IPS DF 6.9 (cell line): ENCODE results near the gene KRTAP5-5.
"Not testable (repeated sequence)": the region's sequence is repeated elsewhere in the genome, so short reads cannot be mapped to it uniquely, and the experiment has no call there.

Source experiments
- DNase-seq: peaks from one replicate; pipeline ENCODE4 v3.0.0-alpha.2; 2013; ENCODE audit warnings: low read depth, low spot score
- H3K27ac ChIP-seq: one replicate; pipeline ENCODE4 v1.5.1; 2013; ENCODE audit warnings: low read length, control low read depth
- H3K27me3 ChIP-seq: 2 replicates; pipeline ENCODE4 v1.6.1; 2013; ENCODE audit warnings: mild to moderate bottlenecking, low read length; ENCODE audit not compliant: control insufficient read depth, insufficient read depth
- H3K36me3 ChIP-seq: 2 replicates; pipeline ENCODE4 v1.6.1; 2013; ENCODE audit warnings: low read length; ENCODE audit not compliant: control insufficient read depth, insufficient read depth
- H3K4me1 ChIP-seq: 2 replicates; pipeline ENCODE4 v1.6.1; 2013; ENCODE audit warnings: low read length; ENCODE audit not compliant: control insufficient read depth, insufficient read depth
- H3K4me3 ChIP-seq: 2 replicates; pipeline ENCODE4 v1.5.1; 2013; ENCODE audit warnings: mild to moderate bottlenecking, low read length
- H3K9me3 ChIP-seq: 2 replicates; pipeline ENCODE4 v1.6.1; 2013; ENCODE audit warnings: low read length, inconsistent platforms; ENCODE audit not compliant: control insufficient read depth, insufficient read depth
- WGBS: extraction: QIAGEN DNeasy Blood & Tissue Kit; methylation state at CpG from one replicate; pipeline ENCODE4 v1.1.7; 2013; ENCODE audit warnings: mixed read lengths, missing lambda C conversion rate; ENCODE audit not compliant: insufficient read length, insufficient coverage; 5-methylcytosine and 5-hydroxymethylcytosine counted together

The KRTAP5-5 gene

GRCh38 chr11:1596576-1597121, 32.9 kb upstream of the KRTAP5-5 start:
- H3K4me1 ChIP-seq, H3K27me3 ChIP-seq, H3K4me3 ChIP-seq, H3K36me3 ChIP-seq, H3K27ac ChIP-seq, H3K9me3 ChIP-seq, DNase-seq: not testable (repeated sequence)
- WGBS, result no CpG with 5 or more reads among the region's 19 CpGs

GRCh38 chr11:1597331-1597993, 32.1 kb upstream of the KRTAP5-5 start:
- no peaks in the 10 kb centered on the region for H3K27me3 ChIP-seq
- H3K9me3 ChIP-seq, result no peaks in the 10 kb centered on the region
- no peak overlapping the region for H3K4me3 ChIP-seq
- H3K27ac ChIP-seq, result no peak overlapping the region
- H3K4me1 ChIP-seq, result 0 out of 2 replicates have a peak, but pooled peaks cover 1% of the 10 kb centered on the region
- H3K36me3 ChIP-seq, result no peaks in the 10 kb centered on the region
- WGBS, result no CpG with 5 or more reads among the region's 10 CpGs
- DNase-seq, result no peak

GRCh38 chr11:1597994-1598380, 31.6 kb upstream of the KRTAP5-5 start, which contains the start of gene KRTAP5-2:
Gene KRTAP5-2, minus strand, starts transcription at chr11:1598294. Its CDS starts 44 bp downstream, at chr11:1598250.
- Histone ChIP-seq H3K4me1 (0 out of 2 replicates have a peak, but pooled peaks cover 1% of the 10 kb centered on the region), H3K36me3 (no peaks in the 10 kb centered on the region), H3K27ac (no peak within 1 kb of the TSS), H3K9me3 (no peaks in the 10 kb centered on the region), H3K4me3 (no peak within 1 kb of the TSS), H3K27me3 (no peaks in the 10 kb centered on the region)
- no peak for DNase-seq
- no CpG with 5 or more reads among the region's 4 CpGs for WGBS

GRCh38 chr11:1598406-1598805, 31.2 kb upstream of the KRTAP5-5 start:
- H3K27ac ChIP-seq, H3K4me3 ChIP-seq, DNase-seq, H3K9me3 ChIP-seq, H3K4me1 ChIP-seq, H3K27me3 ChIP-seq, H3K36me3 ChIP-seq: not testable (repeated sequence)
- WGBS, result 100% methylated on average over 1 of the region's 3 CpGs

- Histone ChIP-seq H3K27ac (no peak overlapping the region), H3K27me3 (no peaks in the 10 kb centered on the region), H3K4me1 (0 out of 2 replicates have a peak, but pooled peaks cover 1% of the 10 kb centered on the region), H3K9me3 (no peaks in the 10 kb centered on the region), H3K4me3 (no peak overlapping the region), H3K36me3 (no peaks in the 10 kb centered on the region)
- no CpG with 5 or more reads among the region's 6 CpGs for WGBS
- no peak for DNase-seq
Observed at GRCh38 chr11:1598816-1599215, 30.8 kb upstream of the KRTAP5-5 start.

GRCh38 chr11:1600626-1601025, 28.9 kb upstream of the KRTAP5-5 start:
- no CpG with 5 or more reads among the region's 5 CpGs for WGBS
- no peaks in the 10 kb centered on the region for H3K27me3 ChIP-seq
- no peak for DNase-seq
- H3K9me3 ChIP-seq, result no peaks in the 10 kb centered on the region
- no peaks in the 10 kb centered on the region for H3K36me3 ChIP-seq
- no peak overlapping the region for H3K27ac ChIP-seq
- no peak overlapping the region for H3K4me3 ChIP-seq
- 0 out of 2 replicates have a peak, but pooled peaks cover 1% of the 10 kb centered on the region for H3K4me1 ChIP-seq

GRCh38 chr11:1601663-1602062, 27.9 kb upstream of the KRTAP5-5 start:
- not testable (repeated sequence) for H3K27me3 ChIP-seq, H3K36me3 ChIP-seq, H3K27ac ChIP-seq, DNase-seq, H3K4me1 ChIP-seq, H3K4me3 ChIP-seq, H3K9me3 ChIP-seq
- no CpG with 5 or more reads among the region's 3 CpGs for WGBS

- no peaks in the 10 kb centered on the region for H3K27me3 ChIP-seq
- 100% methylated on average over 1 of the region's 1 CpG for WGBS
Observed at GRCh38 chr11:1603629-1604028, 25.9 kb upstream of the KRTAP5-5 start.

GRCh38 chr11:1604181-1604580, 25.4 kb upstream of the KRTAP5-5 start:
- no peak overlapping the region for H3K4me3 ChIP-seq
- H3K27me3 ChIP-seq, result no peaks in the 10 kb centered on the region
- 0 out of 2 replicates have a peak, but pooled peaks cover 2% of the 10 kb centered on the region for H3K4me1 ChIP-seq
- no peak for DNase-seq
- no peak overlapping the region for H3K27ac ChIP-seq
- no peaks in the 10 kb centered on the region for H3K36me3 ChIP-seq
- no peaks in the 10 kb centered on the region for H3K9me3 ChIP-seq
- whole genome bisulfite sequencing, result no CpG with 5 or more reads among the region's 11 CpGs

More at GRCh38 chr11:1603629-1604028, 25.9 kb upstream of the KRTAP5-5 start:
- no peaks in the 10 kb centered on the region for H3K9me3 ChIP-seq
- no peak overlapping the region for H3K4me3 ChIP-seq
- no peak for DNase-seq
- 0 out of 2 replicates have a peak, but pooled peaks cover 2% of the 10 kb centered on the region for H3K4me1 ChIP-seq
- H3K36me3 ChIP-seq, result no peaks in the 10 kb centered on the region
- no peak overlapping the region for H3K27ac ChIP-seq

- Histone ChIP-seq H3K27me3 (no peaks in the 10 kb centered on the region), H3K36me3 (no peaks in the 10 kb centered on the region), H3K9me3 (no peaks in the 10 kb centered on the region), H3K4me1 (0 out of 2 replicates have a peak, but pooled peaks cover 2% of the 10 kb centered on the region), H3K4me3 (no peak overlapping the region), H3K27ac (no peak overlapping the region)
- DNase-seq, result no peak
- no CpG with 5 or more reads among the region's 7 CpGs for whole genome bisulfite sequencing
Observed at GRCh38 chr11:1604711-1605110, 24.9 kb upstream of the KRTAP5-5 start.

- not testable (repeated sequence) for H3K27me3 ChIP-seq, H3K4me1 ChIP-seq, DNase-seq, H3K36me3 ChIP-seq, H3K27ac ChIP-seq, H3K9me3 ChIP-seq, H3K4me3 ChIP-seq
- WGBS, result no CpG with 5 or more reads among the region's 13 CpGs
Observed at GRCh38 chr11:1605923-1606322, 23.7 kb upstream of the KRTAP5-5 start.
